Glomerular visceral epithelial cell (primary cell): ENCODE measurements around the gene SRRM3.
"Not testable (repeated sequence)": the region's sequence is repeated elsewhere in the genome, so short reads cannot be mapped to it uniquely, and the experiment has no call there.

Experiments used
- DNase-seq: peaks from one replicate; pipeline ENCODE4 v3.0.0-alpha.2; 2016; ENCODE audit errors: extremely low spot score

SRRM3 gene

GRCh38 chr7:76265299-76265698 is 63.6 kb downstream of the SRRM3 start:
- no peak for DNase-seq

GRCh38 chr7:76267107-76267893 is 65.6 kb downstream of the SRRM3 start:
- DNase-seq = no peak

GRCh38 chr7:76267894-76268183 is 66.1 kb downstream of the SRRM3 start:
- no peak for DNase-seq

- DNase-seq = no peak
These were observed 66.7 kb downstream of the SRRM3 start for GRCh38 chr7:76268376-76268775.

- no peak for DNase-seq
These were observed 68.2 kb downstream of the SRRM3 start for GRCh38 chr7:76269895-76270294.

- not testable (repeated sequence) for DNase-seq
These were observed 69.7 kb downstream of the SRRM3 start for GRCh38 chr7:76271384-76271783.

- no peak for DNase-seq
These were observed 70.4 kb downstream of the SRRM3 start for GRCh38 chr7:76272142-76272541.

- no peak for DNase-seq
These were observed 71.3 kb downstream of the SRRM3 start for GRCh38 chr7:76272851-76273497.

GRCh38 chr7:76273503-76273902 is 71.8 kb downstream of the SRRM3 start:
- DNase-seq = no peak

GRCh38 chr7:76278540-76278939 is 76.8 kb downstream of the SRRM3 start:
- DNase-seq = no peak

- DNase-seq = no peak
These were observed 78.7 kb downstream of the SRRM3 start for GRCh38 chr7:76280408-76280807.

GRCh38 chr7:76281006-76281705 is 79.5 kb downstream of the SRRM3 start:
- DNase-seq = no peak

GRCh38 chr7:76281706-76282343 is 80.1 kb downstream of the SRRM3 start:
- no peak for DNase-seq

GRCh38 chr7:76282344-76283253 is 80.9 kb downstream of the SRRM3 start:
- DNase-seq = no peak

GRCh38 chr7:76283254-76284159 is 81.8 kb downstream of the SRRM3 start:
- DNase-seq = no peak

- no peak for DNase-seq
These were observed 84.1 kb downstream of the SRRM3 start for GRCh38 chr7:76285604-76286374.

GRCh38 chr7:76286842-76287403 is 85.2 kb downstream of the SRRM3 start:
- no peak for DNase-seq

- not testable (repeated sequence) for DNase-seq
These were observed 89.2 kb downstream of the SRRM3 start for GRCh38 chr7:76290847-76291350.
